Keratinocyte (primary cell): ENCODE measurements around the gene EMC10. TPM values are rescaled to one million over a fixed set of nuclear protein-coding genes. Genes with fewer than 3 reads are reported as not detected.

Experiments used
- DNase-seq: peaks from one replicate; pipeline ENCODE4 v3.0.0-alpha.2; 2011; ENCODE audit warnings: low read depth, missing footprints, low spot score
- FAIRE-seq: peaks from 2 replicates; lab custom pipeline; 2011; peaks lifted over from hg19 to GRCh38; lab: Jason Lieb, UNC
- H2AFZ ChIP-seq: 2 replicates; pipeline ENCODE4 v1.6.0; 2012; ENCODE audit warnings: low read length, control low read depth, inconsistent platforms; ENCODE audit not compliant: control insufficient read depth
- H3K27ac ChIP-seq: 2 replicates; pipeline ENCODE4 v1.5.1; 2011; ENCODE audit warnings: low read length; ENCODE audit not compliant: control insufficient read depth, insufficient read depth
- H3K27me3 ChIP-seq: 3 replicates; pipeline ENCODE4 v1.6.0; 2011; ENCODE audit warnings: low read length; ENCODE audit not compliant: control insufficient read depth, insufficient read depth; ENCODE audit errors: extremely low read depth
- H3K36me3 ChIP-seq, 2 experiments: 2 replicates in 1 of 2; 3 replicates in 1 of 2; pipeline ENCODE4 v1.5.1; 2011; ENCODE audit warnings: low read length in 2 of 2, mild to moderate bottlenecking in 1 of 2; ENCODE audit not compliant: control insufficient read depth in 2 of 2, insufficient read depth in 2 of 2; ENCODE audit errors: extremely low read depth in 1 of 2
- H3K4me1 ChIP-seq: 3 replicates; pipeline ENCODE4 v1.5.1; 2011; ENCODE audit warnings: low read length; ENCODE audit not compliant: control insufficient read depth, insufficient read depth; ENCODE audit errors: extremely low read depth
- H3K4me2 ChIP-seq: 3 replicates; pipeline ENCODE4 v1.6.0; 2011; ENCODE audit warnings: low read depth, low read length; ENCODE audit not compliant: control insufficient read depth, insufficient read depth; ENCODE audit errors: extremely low read depth
- H3K4me3 ChIP-seq, 3 experiments: fragments of 200-600 bp in 1 of 3; sonication (generic) in 1 of 3; 2 replicates in 2 of 3; 3 replicates in 1 of 3; pipeline ENCODE4 v1.5.1; 2011 to 2016; ENCODE audit warnings: low read length in 3 of 3, mild to moderate bottlenecking in 3 of 3, control low read depth in 2 of 3, inconsistent platforms in 1 of 3, low read depth in 1 of 3, mixed read lengths in 1 of 3, mixed run types in 1 of 3, moderate library complexity in 1 of 3; ENCODE audit not compliant: control insufficient read depth in 2 of 3, insufficient read depth in 2 of 3; ENCODE audit errors: extremely low read depth in 1 of 3
- H3K79me2 ChIP-seq: 2 replicates; pipeline ENCODE4 v1.6.0; 2012; ENCODE audit warnings: low read length; ENCODE audit not compliant: control insufficient read depth, insufficient read depth
- H3K9ac ChIP-seq: 3 replicates; pipeline ENCODE4 v1.6.0; 2011; ENCODE audit warnings: low read length; ENCODE audit not compliant: control insufficient read depth, insufficient read depth; ENCODE audit errors: extremely low read depth
- H3K9me1 ChIP-seq: 3 replicates; pipeline ENCODE4 v1.6.0; 2011; ENCODE audit warnings: low read length; ENCODE audit not compliant: control insufficient read depth, insufficient read depth; ENCODE audit errors: extremely low read depth
- H3K9me3 ChIP-seq: 2 replicates; pipeline ENCODE4 v1.5.1; 2012; ENCODE audit warnings: low read depth, low read length; ENCODE audit not compliant: control insufficient read depth
- H4K20me1 ChIP-seq: 3 replicates; pipeline ENCODE4 v1.6.0; 2011; ENCODE audit warnings: low read length; ENCODE audit not compliant: control insufficient read depth, insufficient read depth; ENCODE audit errors: extremely low read depth
- CTCF ChIP-seq, 3 experiments: IDR thresholded peaks in 1 of 3; conservative IDR thresholded peaks in 1 of 3; optimal IDR thresholded peaks in 1 of 3; 2 replicates in 2 of 3; 3 replicates in 1 of 3; pipeline versions ENCODE3 to v1.5.1; 2011; ENCODE audit warnings: low read length in 3 of 3, mild to moderate bottlenecking in 3 of 3, moderate library complexity in 2 of 3, control low read depth in 1 of 3, inconsistent platforms in 1 of 3; ENCODE audit not compliant: insufficient read depth in 2 of 3; ENCODE audit errors: extremely low read depth in 1 of 3
- EZH2 ChIP-seq: IDR thresholded peaks from one replicate; pipeline ENCODE4 v1.6.1; 2012; ENCODE audit warnings: inconsistent platforms, mild to moderate bottlenecking, low read length, moderate library complexity
- dilution Hi-C: fragments of 300-500 bp; cut with MboI; formaldehyde crosslinking; loops from one replicate; pipeline ENCODE4 v1.7.0; 2020; ENCODE audit warnings: low sequenced_read_pairs; ENCODE audit not compliant: extremely low pct_ligation_motif_present
- polyA plus RNA-seq, 5 experiments: library from polyadenylated mRNA; depleted of rRNA in 3 of 5; stranded (reverse) in 3 of 5; stranded (forward) in 1 of 5; unstranded in 1 of 5; fragments of >200 nt; gene quantifications; 1 replicate in 1 of 5; 2 replicates in 3 of 5; 3 replicates in 1 of 5; pipeline versions ENCODE4 v1.2.1 to v1.2.3, GENCODE V29; 2011 to 2012; ENCODE audit warnings: missing spikeins in 2 of 5, low read depth in 1 of 5, low replicate concordance in 1 of 5

The EMC10 gene
- polyA plus RNA-seq, 1 donor (not counting 4 experiments of a cell fraction or from before 2014, with no cell fraction given) = 26.7 TPM

- peak; percentile 75 for FAIRE-seq
- H3K9ac ChIP-seq = peak within 1 kb of the TSS; percentile 81
These were observed 34.9 kb downstream of the EMC10 start, which contains the start of gene JOSD2 for GRCh38 chr19:50511069-50511822. JOSD2 (minus strand) TSS chr19:50511191; CDS start chr19:50510431, 760 bp downstream.

GRCh38 chr19:50512112-50512998 lies 36.0 kb downstream of the EMC10 start:
- Histone ChIP-seq H2AFZ (no peak overlapping the region), H3K4me1 (peaks cover 4% of the 10 kb centered on the region), H3K27me3 (peaks cover 8% of the 10 kb centered on the region), H3K36me3 (no peaks in the 10 kb centered on the region), H3K4me3 (peak overlapping the region; percentile 68 to 94 (median 91)), H3K9ac (peak overlapping the region; percentile 81), H3K4me2 (peak overlapping the region; percentile 74), H3K9me3 (no peaks in the 10 kb centered on the region), H3K9me1 (no peaks in the 10 kb centered on the region), H3K27ac (peak overlapping the region; percentile 52), H3K79me2 (peaks cover 5% of the 10 kb centered on the region), H4K20me1 (no peaks in the 10 kb centered on the region)
- DNase-seq (no peak), FAIRE-seq (no peak)
- dilution Hi-C loops = no loop called here
- TF ChIP-seq EZH2 = no peak
- no peak for TF ChIP-seq CTCF (optimal IDR thresholded peaks at IDR 0.05 in 1 of 3, IDR thresholded peaks at IDR 0.05 in 1 of 3, conservative IDR thresholded peaks at IDR 0.05 in 1 of 3; ENCODE audit: extremely low read depth in 1 of 3, insufficient read depth in 2 of 3, low read length in 3 of 3)

More at GRCh38 chr19:50511069-50511822, 34.9 kb downstream of the EMC10 start, which contains the start of gene JOSD2:
- H2AFZ ChIP-seq = peak within 1 kb of the TSS; percentile 94
- DNase-seq = peak; percentile 95
- dilution Hi-C loops = no loop called here
- TF ChIP-seq EZH2 (no peak), CTCF (optimal IDR thresholded peaks at IDR 0.05 in 1 of 3, IDR thresholded peaks at IDR 0.05 in 1 of 3, conservative IDR thresholded peaks at IDR 0.05 in 1 of 3; ENCODE audit: extremely low read depth in 1 of 3, insufficient read depth in 2 of 3, low read length in 3 of 3) (no peak)
- H4K20me1 ChIP-seq = no peaks in the 10 kb centered on the region
- peak within 1 kb of the TSS; percentile 91 for H3K4me2 ChIP-seq
- peak within 1 kb of the TSS; percentile 68 for H3K27ac ChIP-seq
- peak within 1 kb of the TSS; percentile 68 to 94 (median 91) for H3K4me3 ChIP-seq
- no peaks in the 10 kb centered on the region for H3K9me3 ChIP-seq
- peaks cover 4% of the 10 kb centered on the region for H3K27me3 ChIP-seq
- peaks cover 4% of the 10 kb centered on the region for H3K4me1 ChIP-seq
- H3K9me1 ChIP-seq = no peaks in the 10 kb centered on the region
- no peaks in the 10 kb centered on the region for H3K36me3 ChIP-seq
- peaks cover 5% of the 10 kb centered on the region for H3K79me2 ChIP-seq
